ENCODE results near the gene CPT1B.

GRCh38 chr22:50560034-50560433 is 18.2 kb downstream of the CPT1B start:
- no peak for TF ChIP-seq POLR2AphosphoS5 (IDR thresholded peaks at IDR 0.05)
- TF ChIP-seq CTCF (IDR thresholded peaks at IDR 0.05) = no peak
- TF ChIP-seq POLR2A (IDR thresholded peaks at IDR 0.05; ENCODE audit: low read depth) = no peak
- TF ChIP-seq EP300 (IDR thresholded peaks at IDR 0.05) = no peak

Data from esophagus muscularis mucosa (tissue), 4 donors.